ENCODE measurements around the gene ARHGEF4. TPM values are rescaled to one million over a fixed set of nuclear protein-coding genes. Genes with fewer than 3 reads are reported as not detected.

ARHGEF4 gene
- total and polyA plus RNA-seq, 5 donors from 2014 or later, result 0.22 to 1.7 (median 0.48) TPM; not detected in 1

GRCh38 chr2:130951018-130951417 is 114.3 kb downstream of the ARHGEF4 start:
- Histone ChIP-seq H3K27ac (ENCODE audit: insufficient read depth, low read length, poor library complexity, severe bottlenecking) (no peak overlapping the region), H3K36me3 (ENCODE audit: control insufficient read depth, insufficient read depth, low read length) (no peaks in the 10 kb centered on the region), H3K9me3 (ENCODE audit: control insufficient read depth in 2 of 2, low read length in 2 of 2) (peaks cover 6 to 11% of the 10 kb centered on the region in 2 experiments), H3K27me3 (ENCODE audit: control insufficient read depth, insufficient read depth, low read length) (no peaks in the 10 kb centered on the region), H3K4me1 (ENCODE audit: control insufficient read depth, insufficient read depth, low read length, poor library complexity, severe bottlenecking) (no peaks in the 10 kb centered on the region), H3K4me3 (ENCODE audit: low read depth, low read length) (no peak overlapping the region)
- H3K9me3 Mint-ChIP-seq, result peaks cover 7 to 35% (median 14%) of the 10 kb centered on the region in 7 donors
- peaks cover 12% of the 10 kb centered on the region for H3K27me3 Mint-ChIP-seq
- no peaks in the 10 kb centered on the region for H3K4me1 Mint-ChIP-seq
- H3K4me3 Mint-ChIP-seq, result no peak overlapping the region
- no peaks in the 10 kb centered on the region for H3K36me3 Mint-ChIP-seq
- no peak for ATAC-seq (ENCODE audit: low read depth in 2 of 2)
- no peak for DNase-seq
- H3K27ac Mint-ChIP-seq, result no peak overlapping the region

- Histone ChIP-seq H3K4me1 (ENCODE audit: control insufficient read depth, insufficient read depth, low read length, poor library complexity, severe bottlenecking) (no peaks in the 10 kb centered on the region), H3K27me3 (ENCODE audit: control insufficient read depth, insufficient read depth, low read length) (no peaks in the 10 kb centered on the region), H3K27ac (ENCODE audit: insufficient read depth, low read length, poor library complexity, severe bottlenecking) (no peak overlapping the region), H3K4me3 (ENCODE audit: low read depth, low read length) (no peak overlapping the region), H3K36me3 (ENCODE audit: control insufficient read depth, insufficient read depth, low read length) (no peaks in the 10 kb centered on the region), H3K9me3 (ENCODE audit: control insufficient read depth in 2 of 2, low read length in 2 of 2) (peaks cover 6 to 11% of the 10 kb centered on the region in 2 experiments)
- DNase-seq (no peak), ATAC-seq (ENCODE audit: low read depth in 2 of 2) (no peak)
- no peaks in the 10 kb centered on the region for H3K4me1 Mint-ChIP-seq
- H3K9me3 Mint-ChIP-seq, result peaks cover 5 to 31% (median 8%) of the 10 kb centered on the region in 7 donors
- H3K27me3 Mint-ChIP-seq, result peaks cover 12% of the 10 kb centered on the region
- H3K27ac Mint-ChIP-seq, result no peak overlapping the region
- H3K36me3 Mint-ChIP-seq, result no peaks in the 10 kb centered on the region
- H3K4me3 Mint-ChIP-seq, result no peak overlapping the region
Observed at GRCh38 chr2:130954873-130955272, 118.2 kb downstream of the ARHGEF4 start.

GRCh38 chr2:130957915-130958314 is 121.2 kb downstream of the ARHGEF4 start:
- no peaks in the 10 kb centered on the region for H3K36me3 ChIP-seq (ENCODE audit: control insufficient read depth, insufficient read depth, low read length)
- peaks cover 13% of the 10 kb centered on the region for H3K27me3 Mint-ChIP-seq
- H3K4me3 ChIP-seq (ENCODE audit: low read depth, low read length), result no peak overlapping the region
- no peak overlapping the region for H3K27ac ChIP-seq (ENCODE audit: insufficient read depth, low read length, poor library complexity, severe bottlenecking)
- peaks cover 2% of the 10 kb centered on the region for H3K27me3 ChIP-seq (ENCODE audit: control insufficient read depth, insufficient read depth, low read length)
- DNase-seq (no peak), ATAC-seq (ENCODE audit: low read depth in 2 of 2) (no peak)
- H3K27ac Mint-ChIP-seq, result no peak overlapping the region
- no peaks in the 10 kb centered on the region for H3K36me3 Mint-ChIP-seq
- no peak overlapping the region for H3K4me3 Mint-ChIP-seq
- peaks cover 6 to 11% of the 10 kb centered on the region in 2 experiments for H3K9me3 ChIP-seq (ENCODE audit: control insufficient read depth in 2 of 2, low read length in 2 of 2)
- H3K9me3 Mint-ChIP-seq, result peaks cover 2 to 27% (median 7%) of the 10 kb centered on the region in 7 donors
- peaks cover 0 to 3% (median 0%) of the 10 kb centered on the region in 4 donors for H3K4me1 Mint-ChIP-seq
- H3K4me1 ChIP-seq (ENCODE audit: control insufficient read depth, insufficient read depth, low read length, poor library complexity, severe bottlenecking), result no peaks in the 10 kb centered on the region

- DNase-seq (no peak), ATAC-seq (ENCODE audit: low read depth in 2 of 2) (no peak)
- Mint-ChIP-seq H3K36me3 (no peaks in the 10 kb centered on the region), H3K4me3 (no peak overlapping the region), H3K27me3 (peaks cover 31% of the 10 kb centered on the region), H3K27ac (no peak overlapping the region), H3K9me3 (no peaks in the 10 kb centered on the region), H3K4me1 (peaks cover 0 to 6% (median 4%) of the 10 kb centered on the region in 4 donors)
- no peak overlapping the region for H3K4me3 ChIP-seq (ENCODE audit: low read depth, low read length)
- H3K9me3 ChIP-seq (ENCODE audit: control insufficient read depth in 2 of 2, low read length in 2 of 2), result no peaks in the 10 kb centered on the region
- no peak overlapping the region for H3K27ac ChIP-seq (ENCODE audit: insufficient read depth, low read length, poor library complexity, severe bottlenecking)
- no peaks in the 10 kb centered on the region for H3K4me1 ChIP-seq (ENCODE audit: control insufficient read depth, insufficient read depth, low read length, poor library complexity, severe bottlenecking)
- H3K27me3 ChIP-seq (ENCODE audit: control insufficient read depth, insufficient read depth, low read length), result peaks cover 7% of the 10 kb centered on the region
- H3K36me3 ChIP-seq (ENCODE audit: control insufficient read depth, insufficient read depth, low read length), result no peaks in the 10 kb centered on the region
Observed at GRCh38 chr2:130963196-130963848, 126.6 kb downstream of the ARHGEF4 start.

- Mint-ChIP-seq H3K27me3 (peaks cover 33% of the 10 kb centered on the region), H3K4me3 (no peak overlapping the region), H3K9me3 (no peaks in the 10 kb centered on the region), H3K36me3 (no peaks in the 10 kb centered on the region), H3K4me1 (peaks cover 0 to 6% (median 4%) of the 10 kb centered on the region in 4 donors), H3K27ac (no peak overlapping the region)
- H3K27me3 ChIP-seq (ENCODE audit: control insufficient read depth, insufficient read depth, low read length), result peaks cover 7% of the 10 kb centered on the region
- no peaks in the 10 kb centered on the region for H3K36me3 ChIP-seq (ENCODE audit: control insufficient read depth, insufficient read depth, low read length)
- ATAC-seq (ENCODE audit: low read depth in 2 of 2) (no peak), DNase-seq (no peak)
- no peaks in the 10 kb centered on the region for H3K4me1 ChIP-seq (ENCODE audit: control insufficient read depth, insufficient read depth, low read length, poor library complexity, severe bottlenecking)
- no peaks in the 10 kb centered on the region for H3K9me3 ChIP-seq (ENCODE audit: control insufficient read depth in 2 of 2, low read length in 2 of 2)
- no peak overlapping the region for H3K27ac ChIP-seq (ENCODE audit: insufficient read depth, low read length, poor library complexity, severe bottlenecking)
- no peak overlapping the region for H3K4me3 ChIP-seq (ENCODE audit: low read depth, low read length)
Observed at GRCh38 chr2:130963849-130964793, 127.4 kb downstream of the ARHGEF4 start.

GRCh38 chr2:130964931-130965330 is 128.2 kb downstream of the ARHGEF4 start:
- ATAC-seq (ENCODE audit: low read depth in 2 of 2), result no peak
- Mint-ChIP-seq H3K4me3 (no peak overlapping the region), H3K27ac (no peak overlapping the region), H3K4me1 (peaks cover 0 to 6% (median 4%) of the 10 kb centered on the region in 4 donors), H3K36me3 (no peaks in the 10 kb centered on the region), H3K27me3 (peaks cover 41% of the 10 kb centered on the region), H3K9me3 (no peaks in the 10 kb centered on the region)
- Histone ChIP-seq H3K4me1 (ENCODE audit: control insufficient read depth, insufficient read depth, low read length, poor library complexity, severe bottlenecking) (no peaks in the 10 kb centered on the region), H3K36me3 (ENCODE audit: control insufficient read depth, insufficient read depth, low read length) (no peaks in the 10 kb centered on the region), H3K27me3 (ENCODE audit: control insufficient read depth, insufficient read depth, low read length) (peaks cover 9% of the 10 kb centered on the region), H3K4me3 (ENCODE audit: low read depth, low read length) (no peak overlapping the region), H3K27ac (ENCODE audit: insufficient read depth, low read length, poor library complexity, severe bottlenecking) (no peak overlapping the region), H3K9me3 (ENCODE audit: control insufficient read depth in 2 of 2, low read length in 2 of 2) (no peaks in the 10 kb centered on the region)
- no peak for DNase-seq

- no peaks in the 10 kb centered on the region for H3K36me3 Mint-ChIP-seq
- DNase-seq (no peak), ATAC-seq (ENCODE audit: low read depth in 2 of 2) (no peak)
- H3K27ac Mint-ChIP-seq, result no peak overlapping the region
- H3K27me3 ChIP-seq (ENCODE audit: control insufficient read depth, insufficient read depth, low read length), result peaks cover 9% of the 10 kb centered on the region
- H3K27me3 Mint-ChIP-seq, result peaks cover 38% of the 10 kb centered on the region
- no peak overlapping the region for H3K4me3 ChIP-seq (ENCODE audit: low read depth, low read length)
- no peaks in the 10 kb centered on the region for H3K9me3 Mint-ChIP-seq
- H3K4me1 ChIP-seq (ENCODE audit: control insufficient read depth, insufficient read depth, low read length, poor library complexity, severe bottlenecking), result no peaks in the 10 kb centered on the region
- peaks cover 0 to 6% (median 3%) of the 10 kb centered on the region in 4 donors for H3K4me1 Mint-ChIP-seq
- H3K36me3 ChIP-seq (ENCODE audit: control insufficient read depth, insufficient read depth, low read length), result no peaks in the 10 kb centered on the region
- H3K9me3 ChIP-seq (ENCODE audit: control insufficient read depth in 2 of 2, low read length in 2 of 2), result no peaks in the 10 kb centered on the region
- no peak overlapping the region for H3K4me3 Mint-ChIP-seq
- H3K27ac ChIP-seq (ENCODE audit: insufficient read depth, low read length, poor library complexity, severe bottlenecking), result no peak overlapping the region
Observed at GRCh38 chr2:130966149-130966774, 129.5 kb downstream of the ARHGEF4 start.
